GM12801 (cell line): ENCODE data around the gene ETFA.
A peak's percentile ranks its signal among the peaks of the same experiment; 100 is the strongest.

Source experiments
- CTCF ChIP-seq: IDR thresholded peaks from one replicate; pipeline ENCODE4 v1.5.1; 2011; ENCODE audit warnings: control low read depth; ENCODE audit not compliant: insufficient read length; ENCODE audit errors: extremely low read depth

The ETFA gene

GRCh38 chr15:76192715-76193114 lies 118.6 kb downstream of the ETFA start:
- no peak for TF ChIP-seq CTCF

- no peak for TF ChIP-seq CTCF
Observed at GRCh38 chr15:76191539-76192244, 119.6 kb downstream of the ETFA start.

- TF ChIP-seq CTCF: peak; percentile 58
Observed at GRCh38 chr15:76190751-76191538, 120.3 kb downstream of the ETFA start.

GRCh38 chr15:76190070-76190564 lies 121.2 kb downstream of the ETFA start:
- no peak for TF ChIP-seq CTCF

- no peak for TF ChIP-seq CTCF
Observed at GRCh38 chr15:76189106-76189505, 122.2 kb downstream of the ETFA start.

GRCh38 chr15:76187163-76187562 lies 124.1 kb downstream of the ETFA start:
- no peak for TF ChIP-seq CTCF

GRCh38 chr15:76185716-76186115 lies 125.6 kb downstream of the ETFA start:
- no peak for TF ChIP-seq CTCF
